Left kidney (tissue), 2 donors: ENCODE data around the gene PIP5K1C. TPM values are rescaled to one million over a fixed set of nuclear protein-coding genes. Genes with fewer than 3 reads are reported as not detected.

Experiments
- DNase-seq: peaks from one replicate; pipeline ENCODE4 v3.0.0-alpha.2; 2013
- polyA plus RNA-seq: library from polyadenylated mRNA; unstranded; fragments of 120-200 nt; gene quantifications from one replicate; pipeline ENCODE4 v1.2.1, GENCODE V29; 2013; ENCODE audit not compliant: insufficient read length

Gene PIP5K1C
- polyA plus RNA-seq, 1 donor: 21.1 TPM

DNA sequence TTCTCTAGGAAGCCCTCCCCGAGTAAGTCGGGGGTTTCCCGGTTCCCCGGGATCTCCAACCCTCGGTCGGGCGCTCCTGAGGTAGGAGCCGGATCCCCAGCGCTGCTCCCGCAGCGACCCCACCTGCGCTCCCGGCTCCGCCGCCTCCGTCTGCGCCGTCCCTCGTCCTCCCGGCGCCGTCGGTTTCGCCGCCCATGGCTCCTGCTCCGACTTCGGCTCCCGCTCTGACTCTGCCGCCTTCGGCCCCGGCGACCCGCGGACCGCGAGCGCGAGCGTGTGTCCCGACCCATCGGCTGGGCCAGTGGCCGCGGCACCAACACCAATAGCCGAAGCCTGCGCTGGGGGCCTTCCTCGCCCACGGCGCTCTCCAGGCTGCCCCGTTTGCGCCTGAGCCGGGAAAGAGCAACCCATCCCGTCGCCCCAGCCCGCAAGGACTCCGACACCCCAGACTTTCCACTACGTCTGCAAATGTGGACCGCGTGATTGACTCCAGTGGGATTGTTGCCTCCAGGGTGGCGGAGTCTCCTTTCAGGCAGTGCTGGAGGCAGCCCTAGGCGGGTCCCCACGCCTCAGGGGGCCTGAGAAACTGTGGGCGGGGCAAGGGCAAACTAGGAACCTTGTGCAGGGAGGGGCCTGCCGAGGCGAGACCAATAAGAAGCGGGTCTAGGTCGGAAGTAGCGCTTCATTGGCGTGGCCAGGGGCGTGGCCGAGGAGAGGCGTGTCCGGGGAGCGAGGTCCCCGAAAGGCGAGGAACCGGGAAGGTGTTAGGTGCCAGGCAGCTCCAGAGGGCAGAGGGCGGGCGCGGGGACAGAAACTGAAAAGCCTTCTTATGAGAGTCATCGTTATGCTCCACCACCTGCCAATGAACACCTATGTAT lies 73.6 kb downstream of the PIP5K1C start, which contains the start of gene CACTIN:
CACTIN (minus strand) TSS at position 318 of the 878 bp plus-strand sequence; CDS start at position 290, 28 bp downstream.
- DNase-seq: peak; percentile 97

DNA sequence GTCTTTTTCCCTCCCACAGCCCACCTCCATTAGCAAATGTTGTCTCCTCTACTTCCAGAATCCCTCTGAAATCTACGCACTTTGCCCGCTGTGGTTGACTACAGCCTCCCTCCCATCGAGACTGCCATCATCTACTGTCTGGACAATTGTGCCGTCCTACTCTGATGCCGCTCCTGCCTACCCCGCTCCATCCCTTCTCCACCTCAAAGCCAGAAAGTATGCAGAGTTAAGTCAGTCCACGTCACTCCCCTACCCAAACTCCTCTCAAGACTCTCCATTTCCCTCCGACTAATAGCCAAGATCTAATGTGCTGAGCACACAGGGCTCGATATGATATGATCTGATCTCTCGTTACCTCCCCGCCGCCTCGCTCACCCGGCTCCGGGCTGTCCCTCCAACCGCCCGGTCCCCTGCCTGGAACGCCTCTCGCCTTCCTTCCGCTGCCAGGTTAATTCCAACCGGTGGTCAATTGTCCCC lies 74.2 kb downstream of the PIP5K1C start:
- no peak for DNase-seq

DNA sequence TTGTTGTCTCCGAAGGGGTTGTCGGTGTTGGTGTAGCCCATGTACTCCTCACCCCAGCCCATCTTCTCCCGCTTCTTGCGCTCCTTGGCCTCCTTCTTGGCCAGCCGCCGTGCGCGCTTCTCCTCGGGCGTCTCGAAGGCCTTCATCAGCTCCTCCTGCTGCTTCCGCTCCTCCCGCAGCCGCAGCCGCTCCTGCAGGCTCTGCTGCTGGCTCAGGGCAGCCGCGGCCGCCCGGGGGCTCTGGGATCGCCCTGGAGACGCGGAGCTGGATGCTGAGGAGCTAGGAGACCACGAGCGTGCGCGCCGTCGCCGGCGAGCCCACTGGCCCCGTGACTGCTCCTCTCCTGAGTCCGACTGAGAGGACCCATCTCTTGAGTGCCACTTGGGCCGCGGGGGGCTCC lies 76.6 kb downstream of the PIP5K1C start:
- no peak for DNase-seq

DNA sequence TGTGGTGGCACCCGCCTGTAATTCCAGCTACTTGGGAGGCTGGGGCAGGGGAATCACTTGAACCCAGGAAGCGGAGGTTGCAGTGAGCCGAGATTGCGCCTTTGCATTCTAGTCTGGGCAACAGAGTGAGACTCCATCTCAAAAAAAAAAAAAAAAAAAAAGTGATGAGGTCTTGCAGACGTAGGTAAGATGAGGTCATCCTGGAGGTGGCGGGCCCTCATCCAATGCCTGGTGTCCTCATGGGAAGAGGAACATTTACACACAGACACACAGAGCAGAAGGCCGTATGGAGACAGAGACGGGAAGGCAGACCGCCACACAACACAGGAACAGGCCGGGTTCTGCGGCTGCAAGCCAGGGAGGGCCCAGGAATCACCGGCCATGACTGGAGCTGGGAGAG lies 78.0 kb downstream of the PIP5K1C start:
- no peak for DNase-seq

DNA sequence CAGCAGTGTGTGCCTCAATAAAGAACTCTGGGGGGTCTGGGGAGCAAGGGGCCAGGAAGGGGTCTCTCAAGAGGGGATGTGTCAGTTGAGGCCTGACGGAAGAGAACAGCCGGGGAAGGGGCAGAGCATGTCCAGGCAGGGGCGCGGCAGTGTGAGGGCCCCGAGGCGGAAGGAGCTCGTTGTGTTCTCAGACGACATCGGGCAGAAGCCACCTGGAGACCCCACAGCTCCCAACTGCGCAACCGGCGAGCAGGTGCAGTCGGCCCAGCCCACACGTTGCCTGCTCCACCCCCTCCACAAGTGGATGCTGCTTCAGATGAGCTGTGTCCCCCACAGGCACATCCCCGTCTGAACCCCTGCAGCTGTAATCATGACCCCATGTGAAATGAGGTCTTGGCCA lies 78.6 kb downstream of the PIP5K1C start:
- DNase-seq: no peak

DNA sequence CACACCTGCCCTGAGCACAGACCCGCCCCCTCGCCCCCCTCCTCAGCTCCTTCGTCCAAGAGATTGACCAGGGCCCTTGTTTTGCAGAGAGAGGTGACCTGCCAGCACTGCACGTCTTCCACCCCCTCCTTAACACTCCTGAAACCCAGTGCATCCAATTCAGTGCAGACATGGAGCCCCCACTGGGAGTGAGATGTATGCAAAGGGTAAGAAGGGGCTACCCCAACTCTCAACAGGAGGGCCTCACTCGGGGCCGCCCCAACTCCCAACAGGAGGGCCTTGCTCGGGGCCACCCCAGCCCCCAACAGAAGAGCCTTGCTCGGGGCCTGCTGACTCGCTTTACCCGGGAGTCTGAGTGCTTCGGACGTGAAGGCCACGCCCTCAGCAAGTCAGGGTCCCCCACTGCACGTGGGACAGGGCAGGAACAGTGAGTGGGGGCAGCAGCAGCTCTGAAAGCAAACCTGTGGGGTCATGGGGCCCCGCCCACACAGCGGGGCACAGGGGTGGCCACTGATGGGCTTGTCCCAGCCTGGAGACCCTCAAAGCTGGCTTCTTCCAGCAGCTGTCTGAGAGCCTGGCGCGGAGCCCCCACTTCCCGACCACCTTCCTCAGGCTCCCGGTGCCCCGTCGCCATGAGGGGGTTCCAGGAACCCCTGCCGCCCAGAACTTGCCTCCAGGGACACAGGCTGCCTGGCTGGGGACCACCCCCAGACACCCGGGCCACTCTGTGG lies 79.3 kb downstream of the PIP5K1C start:
- no peak for DNase-seq

DNA sequence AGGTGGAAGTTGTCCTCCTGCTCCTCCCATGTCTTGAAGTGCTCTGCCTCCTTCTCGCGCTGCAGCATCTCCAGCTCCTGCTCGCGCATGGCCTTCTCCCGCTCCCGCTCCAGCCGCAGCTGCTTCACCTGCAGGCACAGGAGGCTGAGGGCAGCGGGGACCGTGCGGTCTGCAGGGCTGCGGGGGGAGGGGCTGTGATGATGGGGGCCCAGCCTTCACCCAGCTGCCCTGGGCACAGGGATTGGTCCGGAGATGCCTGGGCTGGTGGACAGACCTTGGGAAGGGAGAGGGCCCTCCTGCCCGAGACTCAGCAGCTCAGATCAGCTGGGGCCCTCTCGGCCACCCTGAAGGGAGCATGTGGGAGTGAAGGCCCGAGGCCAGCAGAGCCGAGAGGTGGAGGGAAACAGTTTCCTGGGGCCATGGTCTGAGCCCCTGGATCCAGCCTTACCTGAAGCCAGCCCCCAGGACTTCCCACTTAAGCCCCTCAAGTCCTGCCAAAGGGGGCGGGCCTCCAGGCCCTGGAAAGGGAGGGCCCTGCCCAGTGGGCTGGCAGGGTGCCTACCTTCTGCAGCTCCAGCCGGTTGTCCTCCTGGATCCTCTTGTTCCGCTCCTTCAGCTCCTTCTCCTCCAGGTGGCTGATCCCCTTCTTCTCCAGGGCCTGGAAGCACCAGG lies 80.0 kb downstream of the PIP5K1C start:
- DNase-seq: no peak

DNA sequence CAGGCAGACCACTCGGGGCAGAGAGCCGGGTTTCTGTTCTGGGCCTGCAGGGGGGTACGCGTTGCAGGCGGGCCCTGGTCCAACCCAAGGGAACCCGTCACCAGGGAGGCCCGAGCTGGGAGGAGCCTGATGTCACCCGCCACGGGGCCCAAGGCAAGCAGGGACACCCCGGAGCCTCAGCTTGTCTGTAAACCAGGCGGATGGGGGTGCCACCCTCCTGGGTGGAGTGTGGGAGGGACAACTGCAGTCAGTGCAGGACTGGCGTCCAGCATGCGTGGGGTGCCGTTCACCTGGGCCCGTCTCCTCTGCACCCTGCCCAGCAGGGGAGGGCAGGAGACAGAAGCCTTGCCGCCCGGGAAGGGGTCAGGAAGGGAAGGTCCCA lies 80.6 kb downstream of the PIP5K1C start:
- no peak for DNase-seq

DNA sequence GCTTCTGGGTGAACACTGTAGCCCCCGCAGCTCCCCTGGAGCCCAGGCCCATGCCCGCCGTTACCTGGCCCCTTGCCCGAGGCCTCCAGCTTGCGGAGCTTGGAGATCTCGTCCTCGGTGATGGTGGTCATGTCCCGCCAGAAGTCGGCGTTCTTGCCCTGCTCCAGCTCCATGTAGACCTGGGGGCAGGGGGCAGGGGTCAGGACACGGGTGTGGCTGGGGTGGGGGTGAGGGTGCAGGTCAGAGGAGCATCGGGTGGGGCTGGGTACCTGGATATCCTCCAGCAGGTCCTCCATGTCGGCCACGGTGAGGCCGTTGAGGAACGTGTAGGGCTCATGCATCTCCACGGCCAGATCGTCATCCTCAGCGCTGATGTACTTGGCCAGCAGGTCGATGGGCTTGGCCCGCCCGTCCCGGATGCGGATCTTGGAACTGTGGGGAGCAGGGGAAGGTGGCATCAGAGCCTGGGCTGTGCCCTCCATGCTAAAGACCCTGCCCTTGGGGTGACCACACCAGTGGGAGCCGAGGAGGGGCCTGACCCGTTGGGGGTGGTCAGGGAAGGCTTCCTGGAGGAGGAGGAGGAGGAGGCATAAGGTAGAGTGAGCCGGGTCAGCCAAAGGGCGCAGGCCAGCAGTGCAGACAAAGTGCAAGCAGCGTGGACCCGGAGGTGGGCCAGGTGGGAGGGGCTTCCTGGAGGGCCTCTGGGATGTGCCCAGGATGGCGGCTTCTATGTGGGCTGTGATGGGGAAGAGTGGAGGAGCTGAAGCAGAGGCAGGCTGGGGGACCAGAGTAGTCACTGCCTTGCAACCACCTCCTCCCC lies 81.2 kb downstream of the PIP5K1C start:
- DNase-seq: no peak

DNA sequence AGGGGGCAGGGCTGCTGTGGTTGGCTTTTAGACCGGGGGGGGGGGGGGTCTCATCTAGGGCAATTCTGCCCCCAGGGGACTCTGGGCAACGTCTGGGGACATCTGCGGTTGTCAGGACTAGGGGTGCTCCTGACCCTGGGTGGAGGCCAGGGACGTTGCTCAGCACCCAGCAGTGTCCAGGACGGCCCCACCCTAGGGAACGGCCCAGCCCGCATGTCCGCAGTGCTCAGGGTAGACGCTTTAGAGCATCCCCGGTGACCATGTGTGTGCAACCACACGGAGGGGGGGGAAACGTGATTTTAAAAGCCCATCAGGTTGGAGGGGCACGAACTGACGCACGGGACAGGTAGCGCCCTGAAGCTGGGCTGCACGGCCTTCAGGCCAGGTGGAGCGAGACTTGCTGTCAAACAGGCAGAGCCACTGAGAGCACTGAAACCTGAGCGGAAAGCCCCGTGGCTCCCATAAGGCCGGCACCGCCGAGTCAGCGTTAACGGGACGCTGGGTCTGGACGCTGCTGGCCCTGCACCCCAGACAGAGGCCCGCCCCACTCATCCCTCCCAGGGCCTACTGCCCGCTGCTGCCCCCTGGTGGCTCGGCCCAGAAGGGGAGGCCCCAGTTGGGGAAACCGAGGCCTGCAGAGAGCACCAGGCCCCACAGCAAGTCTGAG lies 82.0 kb downstream of the PIP5K1C start:
- DNase-seq: no peak

DNA sequence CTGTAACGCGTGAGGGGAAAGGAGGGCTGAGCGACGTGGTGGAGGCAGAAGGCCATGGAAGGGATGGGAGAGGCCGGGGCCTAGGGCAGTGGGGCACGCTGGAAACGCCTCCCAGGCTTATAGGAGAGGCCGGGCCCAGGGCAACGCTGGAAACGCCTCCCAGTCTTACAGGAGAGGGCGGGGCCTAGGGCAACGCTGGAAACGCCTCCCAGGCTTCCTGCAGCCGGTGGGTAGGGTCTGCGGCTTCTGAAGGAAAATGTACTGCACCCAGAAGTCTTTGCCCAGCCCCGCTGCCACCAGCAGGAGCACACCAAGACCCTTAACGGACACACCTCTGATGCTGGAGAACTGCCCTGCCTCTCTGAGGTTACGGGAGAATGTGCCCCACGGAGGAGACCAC lies 82.8 kb downstream of the PIP5K1C start:
- DNase-seq: no peak

DNA sequence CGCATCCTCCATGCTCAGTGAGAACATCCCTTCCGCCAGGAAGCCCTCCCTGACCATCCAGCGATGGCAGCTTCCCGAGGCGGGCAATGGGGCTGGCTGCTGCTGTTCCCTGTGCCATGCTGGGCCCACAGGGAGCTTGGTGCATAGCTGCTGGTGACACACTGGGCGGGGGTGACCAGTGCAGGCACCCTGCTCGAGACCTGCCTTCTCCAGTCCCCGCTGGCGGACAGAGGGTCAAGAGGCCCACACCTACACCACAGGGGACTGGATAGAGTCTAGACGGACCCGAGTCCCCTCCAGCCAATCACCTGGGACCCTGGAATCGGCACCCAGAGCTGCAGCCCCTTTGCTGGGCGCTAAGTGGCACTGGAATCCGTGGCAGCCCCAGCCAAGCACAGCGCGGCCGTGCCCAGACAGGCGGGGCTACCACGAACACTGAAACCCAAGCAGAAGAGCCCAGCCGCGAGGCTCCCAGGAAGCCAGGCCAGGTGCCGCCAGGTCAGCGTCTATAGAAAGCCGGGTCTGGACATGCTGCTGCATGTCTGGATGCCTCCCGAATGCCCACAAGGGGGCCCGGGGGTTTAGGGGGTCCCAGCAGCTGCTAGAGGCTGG lies 84.6 kb downstream of the PIP5K1C start:
- DNase-seq: no peak

DNA sequence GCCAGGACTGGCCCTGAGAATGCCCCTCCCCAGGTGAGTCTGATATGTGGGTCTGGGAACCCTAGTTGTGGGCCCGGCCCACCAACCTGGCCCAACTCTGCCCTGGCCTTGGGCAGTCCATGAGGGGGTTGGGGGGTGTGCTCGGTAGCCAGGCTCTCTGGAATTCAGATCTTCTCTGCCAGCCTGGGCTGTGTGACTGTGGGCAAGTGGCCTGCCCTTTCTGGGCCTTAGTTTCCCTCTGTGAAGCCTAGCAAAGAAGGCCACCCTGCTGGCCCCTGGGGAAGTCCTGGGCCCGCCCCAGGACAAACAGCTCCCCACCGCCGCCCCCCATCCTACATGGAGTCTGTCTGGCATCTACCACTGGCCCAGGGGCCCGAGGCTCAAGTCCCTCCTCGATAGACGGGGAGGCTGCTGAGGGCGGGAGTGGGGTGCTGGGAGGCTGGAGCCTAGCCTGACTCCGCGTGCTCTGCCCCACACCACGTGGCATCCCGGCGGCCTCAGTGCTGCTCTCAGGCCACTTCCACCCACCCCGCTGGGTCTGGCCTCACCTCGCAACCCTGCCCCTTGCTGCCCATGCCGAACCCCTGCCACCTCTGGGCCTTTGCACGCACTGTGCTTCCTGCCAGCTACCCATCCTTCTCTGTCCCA lies 85.3 kb downstream of the PIP5K1C start:
- DNase-seq: no peak

DNA sequence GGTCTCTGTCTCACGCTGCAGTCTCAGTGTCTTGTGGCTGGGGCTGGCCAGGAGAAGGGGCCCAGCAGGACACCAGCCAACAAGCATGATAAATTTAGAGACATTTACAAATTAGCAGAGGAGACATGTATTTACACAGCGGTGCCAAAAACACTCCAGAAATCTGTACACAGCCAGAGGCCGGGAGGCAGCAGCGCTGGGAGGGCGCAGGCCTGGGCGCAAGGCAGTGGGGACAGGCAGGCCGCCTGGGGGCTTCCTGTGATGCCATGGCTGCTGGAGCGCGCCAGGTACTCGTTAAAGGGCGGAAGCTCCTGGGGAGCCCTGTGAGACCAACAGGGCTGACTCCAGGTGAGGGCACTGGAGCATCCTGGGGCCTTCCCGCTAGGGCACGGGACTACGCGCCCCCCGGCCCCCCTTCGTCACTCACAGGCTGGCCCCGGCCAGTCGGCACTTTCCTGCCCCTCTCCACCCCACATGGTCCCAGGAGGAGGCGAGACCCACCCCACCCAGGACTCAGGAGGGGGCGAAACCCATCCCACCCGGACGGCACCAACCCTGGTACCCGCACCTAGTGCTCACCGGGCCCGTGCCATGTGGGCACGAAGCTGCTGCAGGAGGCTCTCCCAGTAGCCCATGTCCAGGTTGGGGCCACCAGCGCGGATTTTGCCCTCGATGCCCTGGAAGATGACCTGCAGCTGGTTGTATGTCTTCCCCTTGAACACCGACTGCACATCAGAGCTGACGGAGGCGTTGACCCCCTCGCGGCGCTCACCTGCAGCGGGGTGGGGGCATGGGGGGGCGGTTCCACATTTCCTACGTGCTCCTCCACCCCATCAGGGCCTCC lies 86.2 kb downstream of the PIP5K1C start:
- no peak for DNase-seq

DNA sequence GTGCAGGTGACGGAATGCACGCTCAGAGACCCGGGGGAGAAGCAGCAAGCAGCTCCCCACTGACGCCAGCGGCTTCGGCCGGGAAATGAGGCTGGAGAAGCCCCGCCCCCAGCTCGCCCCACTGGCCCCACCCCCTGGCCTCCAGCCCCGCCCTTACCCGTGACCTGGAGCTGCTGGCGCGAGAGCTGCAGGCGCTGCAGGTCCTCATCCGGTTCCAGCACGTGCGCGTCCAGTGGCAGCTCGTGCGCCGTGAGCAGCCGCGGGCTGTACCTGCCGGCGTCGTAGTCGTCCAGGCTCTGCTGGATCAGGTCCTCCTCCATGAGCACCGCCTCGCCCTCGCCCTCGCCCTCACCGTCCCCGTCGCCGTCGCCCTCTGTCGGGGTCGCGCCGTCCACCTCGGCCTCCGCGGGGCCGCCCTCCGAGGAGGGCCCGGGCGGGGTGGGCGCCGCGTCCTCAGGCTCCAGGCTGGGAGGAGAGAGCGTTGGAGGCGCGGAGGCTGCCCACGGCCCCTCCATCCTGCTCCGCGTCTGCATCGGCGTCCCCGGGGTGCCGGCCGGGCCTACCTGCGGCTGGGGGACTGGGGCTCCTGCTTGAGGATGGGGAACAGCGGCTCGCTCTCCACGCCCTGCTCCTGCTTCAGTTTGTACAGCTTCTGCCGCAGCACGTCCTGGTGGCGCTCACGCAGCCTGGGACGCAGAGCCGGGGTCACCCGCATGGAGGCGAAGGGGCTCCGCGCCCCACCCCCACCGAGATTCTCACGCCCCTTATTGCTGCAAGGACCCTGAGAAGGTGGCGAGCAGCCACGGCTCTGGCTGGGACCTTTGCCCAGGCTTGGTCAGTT lies 87.1 kb downstream of the PIP5K1C start:
- DNase-seq: no peak

DNA sequence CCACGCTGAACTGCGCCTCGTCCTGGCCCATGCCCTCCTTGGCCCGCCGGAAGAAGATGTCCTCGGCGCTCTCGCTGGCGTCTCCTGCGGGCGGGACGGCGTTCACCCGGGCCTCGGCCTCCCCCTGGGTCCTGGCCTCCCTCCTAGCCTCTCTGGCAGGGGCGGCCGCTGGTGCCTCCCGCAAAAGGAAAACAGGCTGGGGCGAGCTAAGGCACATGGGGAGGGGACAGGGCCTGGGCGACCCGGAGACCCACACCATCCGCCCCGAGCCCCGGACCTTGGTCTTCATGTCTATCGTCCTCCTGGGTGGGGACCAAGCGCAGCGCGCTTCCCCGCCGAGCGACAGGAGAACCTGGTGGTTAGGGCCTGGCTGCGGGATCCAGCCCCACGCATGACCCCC lies 87.9 kb downstream of the PIP5K1C start:
- no peak for DNase-seq

DNA sequence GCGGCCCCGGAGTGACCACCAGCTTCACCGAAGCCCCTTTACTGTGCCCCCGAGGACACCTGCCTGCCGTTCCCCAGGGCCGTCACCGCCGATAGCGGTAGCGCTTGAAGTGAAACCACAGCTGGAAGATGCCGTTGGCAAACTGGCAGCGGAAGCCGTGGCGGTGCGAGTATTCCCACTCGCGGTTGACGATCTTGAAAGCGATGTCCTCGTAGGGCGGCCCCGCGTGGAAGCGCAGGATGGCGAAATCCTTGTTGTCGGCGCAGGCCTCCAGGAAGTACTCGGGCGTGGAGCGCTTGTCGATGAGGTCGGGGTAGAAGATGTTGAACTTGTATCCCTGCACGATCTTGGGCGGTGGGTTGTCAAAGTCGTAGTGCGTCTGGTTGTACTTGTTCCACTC lies 88.4 kb downstream of the PIP5K1C start:
- DNase-seq: no peak
